Activated T-cell treated with anti-CD3 and anti-CD28 coated beads, Interleukin-2, amount 50 U/mL, for 1 hour (primary cell): ENCODE results near the gene PRDM16.

ENCODE experiments used
- DNase-seq: peaks from one replicate; pipeline ENCODE4 v3.0.0-alpha.2; 2020

PRDM16 gene

GRCh38 chr1:3290915-3291314 lies 221.9 kb downstream of the PRDM16 start:
- no peak for DNase-seq

GRCh38 chr1:3292051-3292722 lies 223.2 kb downstream of the PRDM16 start:
- DNase-seq, result no peak

- DNase-seq, result no peak
Measured at GRCh38 chr1:3292868-3293562, 224.0 kb downstream of the PRDM16 start.

GRCh38 chr1:3293563-3294080 lies 224.6 kb downstream of the PRDM16 start:
- DNase-seq, result no peak

- no peak for DNase-seq
Measured at GRCh38 chr1:3294450-3294849, 225.4 kb downstream of the PRDM16 start.

GRCh38 chr1:3295846-3296245 lies 226.8 kb downstream of the PRDM16 start:
- DNase-seq, result no peak

GRCh38 chr1:3296326-3296725 lies 227.3 kb downstream of the PRDM16 start:
- DNase-seq, result no peak

GRCh38 chr1:3296826-3297225 lies 227.8 kb downstream of the PRDM16 start:
- DNase-seq, result no peak

- DNase-seq, result no peak
Measured at GRCh38 chr1:3297756-3298155, 228.8 kb downstream of the PRDM16 start.

GRCh38 chr1:3298197-3298596 lies 229.2 kb downstream of the PRDM16 start:
- no peak for DNase-seq

- DNase-seq, result no peak
Measured at GRCh38 chr1:3304246-3304645, 235.2 kb downstream of the PRDM16 start.

GRCh38 chr1:3304692-3305091 lies 235.7 kb downstream of the PRDM16 start:
- DNase-seq, result no peak

- no peak for DNase-seq
Measured at GRCh38 chr1:3305156-3305555, 236.2 kb downstream of the PRDM16 start.

GRCh38 chr1:3306583-3307291 lies 237.7 kb downstream of the PRDM16 start:
- DNase-seq, result no peak

GRCh38 chr1:3307359-3307758 lies 238.4 kb downstream of the PRDM16 start:
- DNase-seq, result no peak

- DNase-seq, result no peak
Measured at GRCh38 chr1:3308053-3308452, 239.1 kb downstream of the PRDM16 start.

GRCh38 chr1:3310718-3311400 lies 241.9 kb downstream of the PRDM16 start:
- DNase-seq, result no peak

- DNase-seq, result no peak
Measured at GRCh38 chr1:3311711-3312110, 242.7 kb downstream of the PRDM16 start.

GRCh38 chr1:3312310-3312897 lies 243.4 kb downstream of the PRDM16 start:
- no peak for DNase-seq

- DNase-seq, result no peak
Measured at GRCh38 chr1:3312898-3313575, 244.0 kb downstream of the PRDM16 start.

GRCh38 chr1:3313576-3313950 lies 244.6 kb downstream of the PRDM16 start:
- DNase-seq, result no peak
